Measurements from ENCODE around the gene SPG7. TPM values are rescaled to one million over a fixed set of nuclear protein-coding genes. Genes with fewer than 3 reads are reported as not detected.

SPG7 gene
- total RNA-seq, 1 experiment from 2014 or later = 118 TPM

DNA sequence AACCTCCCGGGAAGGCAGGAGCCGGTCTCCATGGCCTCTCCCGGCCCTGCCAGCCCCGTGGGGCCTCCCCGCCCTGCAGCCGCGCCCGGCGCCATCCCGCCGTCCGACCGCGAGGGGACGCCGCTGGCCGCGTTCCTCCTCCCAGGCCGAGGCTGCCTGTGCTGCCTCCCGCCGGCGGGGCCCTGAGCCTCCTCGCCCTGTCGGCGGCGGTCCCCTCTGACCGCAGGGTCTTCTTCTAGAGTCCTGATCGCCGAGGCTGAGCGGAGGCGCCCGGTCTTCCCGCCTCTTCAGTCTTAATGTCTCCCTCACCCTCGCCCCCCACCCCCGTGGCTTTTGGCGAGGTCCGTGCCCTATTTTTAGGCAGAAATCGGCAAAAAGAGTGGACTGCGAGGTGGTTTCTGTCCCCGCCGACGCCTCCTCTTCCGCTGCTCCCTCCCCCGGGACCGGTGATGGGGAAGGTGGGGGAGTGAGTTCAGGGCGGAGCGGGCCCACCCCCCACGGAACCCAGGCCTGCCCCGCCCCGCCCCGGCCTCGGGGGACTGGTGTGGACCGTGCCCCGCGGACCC lies 66.6 kb downstream of the SPG7 start:
- no TSS peak for BruUV-seq (replicated peaks)
- in situ Hi-C loops (cut with HindIII; ENCODE audit: low pct_unique_long_range_greater_than_20kb, low sequenced_read_pairs) = no loop called here
- peak overlapping the region; percentile 71 for H3K27ac ChIP-seq (ENCODE audit: low read length)
- H3K4me3 ChIP-seq (ENCODE audit: low read depth in 2 of 2, low read length in 2 of 2) = peak overlapping the region; percentile 43 to 64
- peak; percentile 90 for ATAC-seq
- TF ChIP-seq POLR2AphosphoS5 (IDR thresholded peaks at IDR 0.05; ENCODE audit: low read depth, low read length) = no peak
- TF ChIP-seq, protein P1, sequence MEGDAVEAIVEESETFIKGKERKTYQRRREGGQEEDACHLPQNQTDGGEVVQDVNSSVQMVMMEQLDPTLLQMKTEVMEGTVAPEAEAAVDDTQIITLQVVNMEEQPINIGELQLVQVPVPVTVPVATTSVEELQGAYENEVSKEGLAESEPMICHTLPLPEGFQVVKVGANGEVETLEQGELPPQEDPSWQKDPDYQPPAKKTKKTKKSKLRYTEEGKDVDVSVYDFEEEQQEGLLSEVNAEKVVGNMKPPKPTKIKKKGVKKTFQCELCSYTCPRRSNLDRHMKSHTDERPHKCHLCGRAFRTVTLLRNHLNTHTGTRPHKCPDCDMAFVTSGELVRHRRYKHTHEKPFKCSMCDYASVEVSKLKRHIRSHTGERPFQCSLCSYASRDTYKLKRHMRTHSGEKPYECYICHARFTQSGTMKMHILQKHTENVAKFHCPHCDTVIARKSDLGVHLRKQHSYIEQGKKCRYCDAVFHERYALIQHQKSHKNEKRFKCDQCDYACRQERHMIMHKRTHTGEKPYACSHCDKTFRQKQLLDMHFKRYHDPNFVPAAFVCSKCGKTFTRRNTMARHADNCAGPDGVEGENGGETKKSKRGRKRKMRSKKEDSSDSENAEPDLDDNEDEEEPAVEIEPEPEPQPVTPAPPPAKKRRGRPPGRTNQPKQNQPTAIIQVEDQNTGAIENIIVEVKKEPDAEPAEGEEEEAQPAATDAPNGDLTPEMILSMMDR (IDR thresholded peaks at IDR 0.05) = peak; percentile 93
- no peaks in the 10 kb centered on the region for H3K9me3 ChIP-seq (ENCODE audit: control insufficient read depth, insufficient read depth, low read depth, low read length)
- no peaks in the 10 kb centered on the region; the same call in 1 of the 2 replicates for H3K36me3 ChIP-seq (ENCODE audit: control insufficient read depth, insufficient read depth, low read length)
- ChIA-PET POLR2A (interaction anchor here (0.7 kb wide), 1 partner anchor 65 kb away, joined by 12 read pairs; no protein-coding TSS in a partner anchor), CTCF (no interaction called here)
- H3K27me3 ChIP-seq (ENCODE audit: control insufficient read depth, insufficient read depth, low read length) = no peaks in the 10 kb centered on the region
- no peak for DNase-seq (ENCODE audit: low read depth, low spot score)
- H3K4me1 ChIP-seq (ENCODE audit: control insufficient read depth, insufficient read depth, low read length) = no peaks in the 10 kb centered on the region
- intact Hi-C loops (cut with micrococcal nuclease; ENCODE audit: unreplicated experiment) = loop anchor here (5.0 kb wide), 1 partner anchor 68 kb away; no protein-coding TSS in a partner anchor

DNA sequence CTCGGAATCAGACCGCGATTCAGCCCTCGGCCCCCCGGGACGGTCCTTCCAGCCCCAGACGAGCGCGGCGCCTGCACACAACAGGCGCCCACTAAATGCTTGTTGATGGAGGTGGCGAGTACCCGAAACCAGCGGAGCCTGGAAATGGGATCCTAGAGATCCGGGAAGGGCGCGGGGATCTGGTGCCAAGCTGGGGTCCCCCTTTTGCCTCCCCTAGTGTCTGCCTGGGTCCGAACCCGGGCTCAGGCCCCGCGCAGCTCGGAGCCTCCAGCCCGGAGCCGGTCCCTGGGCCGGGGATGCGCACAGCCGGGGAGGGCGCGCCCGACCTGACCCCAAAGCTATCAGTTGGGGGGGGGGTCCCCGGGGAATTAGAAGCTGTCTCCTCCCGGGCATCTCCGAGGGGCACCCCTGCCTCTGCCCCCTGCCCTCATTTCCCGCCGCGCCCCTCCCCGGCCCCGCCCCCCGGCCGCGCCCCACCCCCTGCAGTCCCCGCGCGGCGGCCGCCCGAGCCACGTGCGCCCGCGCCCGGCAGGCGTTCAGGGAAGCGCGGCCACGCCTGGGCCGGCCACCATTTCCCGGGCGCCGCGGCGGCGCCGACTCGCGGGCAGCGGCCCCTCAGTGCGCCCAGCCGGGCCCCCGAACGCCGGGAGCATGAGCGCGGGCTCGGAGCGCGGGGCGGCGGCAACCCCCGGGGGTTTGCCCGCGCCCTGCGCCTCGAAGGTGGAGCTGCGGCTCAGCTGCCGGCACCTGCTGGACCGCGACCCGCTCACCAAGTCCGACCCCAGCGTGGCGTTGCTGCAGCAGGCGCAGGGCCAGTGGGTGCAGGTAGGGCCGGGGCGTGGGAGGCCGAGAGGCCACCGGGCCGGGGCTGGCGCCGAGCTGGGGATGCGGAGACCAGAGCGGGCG lies 67.3 kb downstream of the SPG7 start, which contains the start of gene CPNE7:
Gene CPNE7 (plus strand): TSS at position 512 of the 906 bp plus-strand sequence. CDS start 140 bp downstream, at position 652.
- ATAC-seq (peak; percentile 64), DNase-seq (ENCODE audit: low read depth, low spot score) (no peak)
- TF ChIP-seq, protein P1 (IDR thresholded peaks at IDR 0.05) = no peak
- TF ChIP-seq, protein P2, sequence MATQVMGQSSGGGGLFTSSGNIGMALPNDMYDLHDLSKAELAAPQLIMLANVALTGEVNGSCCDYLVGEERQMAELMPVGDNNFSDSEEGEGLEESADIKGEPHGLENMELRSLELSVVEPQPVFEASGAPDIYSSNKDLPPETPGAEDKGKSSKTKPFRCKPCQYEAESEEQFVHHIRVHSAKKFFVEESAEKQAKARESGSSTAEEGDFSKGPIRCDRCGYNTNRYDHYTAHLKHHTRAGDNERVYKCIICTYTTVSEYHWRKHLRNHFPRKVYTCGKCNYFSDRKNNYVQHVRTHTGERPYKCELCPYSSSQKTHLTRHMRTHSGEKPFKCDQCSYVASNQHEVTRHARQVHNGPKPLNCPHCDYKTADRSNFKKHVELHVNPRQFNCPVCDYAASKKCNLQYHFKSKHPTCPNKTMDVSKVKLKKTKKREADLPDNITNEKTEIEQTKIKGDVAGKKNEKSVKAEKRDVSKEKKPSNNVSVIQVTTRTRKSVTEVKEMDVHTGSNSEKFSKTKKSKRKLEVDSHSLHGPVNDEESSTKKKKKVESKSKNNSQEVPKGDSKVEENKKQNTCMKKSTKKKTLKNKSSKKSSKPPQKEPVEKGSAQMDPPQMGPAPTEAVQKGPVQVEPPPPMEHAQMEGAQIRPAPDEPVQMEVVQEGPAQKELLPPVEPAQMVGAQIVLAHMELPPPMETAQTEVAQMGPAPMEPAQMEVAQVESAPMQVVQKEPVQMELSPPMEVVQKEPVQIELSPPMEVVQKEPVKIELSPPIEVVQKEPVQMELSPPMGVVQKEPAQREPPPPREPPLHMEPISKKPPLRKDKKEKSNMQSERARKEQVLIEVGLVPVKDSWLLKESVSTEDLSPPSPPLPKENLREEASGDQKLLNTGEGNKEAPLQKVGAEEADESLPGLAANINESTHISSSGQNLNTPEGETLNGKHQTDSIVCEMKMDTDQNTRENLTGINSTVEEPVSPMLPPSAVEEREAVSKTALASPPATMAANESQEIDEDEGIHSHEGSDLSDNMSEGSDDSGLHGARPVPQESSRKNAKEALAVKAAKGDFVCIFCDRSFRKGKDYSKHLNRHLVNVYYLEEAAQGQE (IDR thresholded peaks at IDR 0.05; ENCODE audit: insufficient read depth in 1 of 2, low read depth in 2 of 2, low read length in 1 of 2) = no peak
- no peak for TF ChIP-seq POLR2AphosphoS5 (IDR thresholded peaks at IDR 0.05; ENCODE audit: low read depth, low read length)
- TF ChIP-seq TCF7L2 (IDR thresholded peaks at IDR 0.05; ENCODE audit: low read depth, low read length) = no peak
- no peak for TF ChIP-seq SIN3A (IDR thresholded peaks at IDR 0.05; ENCODE audit: borderline replicate concordance, insufficient read depth, low read depth, low read length)
- intact Hi-C loops (cut with micrococcal nuclease; ENCODE audit: unreplicated experiment) = no loop called here
- POLR2A ChIA-PET = interaction anchor here (0.6 to 0.7 kb wide), 2 partner anchors 64 to 123 kb away, joined by 12 read pairs; no protein-coding TSS in a partner anchor
- CTCF ChIA-PET = no interaction called here
- in situ Hi-C loops (cut with HindIII; ENCODE audit: low pct_unique_long_range_greater_than_20kb, low sequenced_read_pairs) = no loop called here
- no peaks in the 10 kb centered on the region for H3K27me3 ChIP-seq (ENCODE audit: control insufficient read depth, insufficient read depth, low read length)
- peak within 1 kb of the TSS; percentile 45 to 64 for H3K4me3 ChIP-seq (ENCODE audit: low read depth in 2 of 2, low read length in 2 of 2)
- H3K4me1 ChIP-seq (ENCODE audit: control insufficient read depth, insufficient read depth, low read length) = no peaks in the 10 kb centered on the region
- H3K27ac ChIP-seq (ENCODE audit: low read length) = peak within 1 kb of the TSS; percentile 71
- H3K9me3 ChIP-seq (ENCODE audit: control insufficient read depth, insufficient read depth, low read depth, low read length) = no peaks in the 10 kb centered on the region
- no TSS peak for BruUV-seq (replicated peaks)
- no peaks in the 10 kb centered on the region; the same call in 1 of the 2 replicates for H3K36me3 ChIP-seq (ENCODE audit: control insufficient read depth, insufficient read depth, low read length)
